BLaER1 treated with 17β-estradiol and CSF1 and Interleukin-3, amounts not matched to agents 10 nM and 100 nM (cell line): Measurements from ENCODE around the gene TNFRSF18.
A peak's percentile ranks its signal among the peaks of the same experiment; 100 is the strongest.
"Not testable (repeated sequence)": the region's sequence is repeated elsewhere in the genome, so short reads cannot be mapped to it uniquely, and the experiment has no call there.

Source experiments
- H3K27ac ChIP-seq, 11 experiments: shearing (Covaris generic); formaldehyde crosslinking; 2 replicates each; pipeline ENCODE4 v1.8.1; 2022
- H3K27me3 ChIP-seq, 11 experiments: shearing (Covaris generic); formaldehyde crosslinking; 2 replicates each; pipeline ENCODE4 v1.8.1; 2022
- H3K36me3 ChIP-seq, 11 experiments: shearing (Covaris generic); formaldehyde crosslinking; 2 replicates each; pipeline ENCODE4 v1.8.1; 2022
- H3K4me1 ChIP-seq, 10 experiments: shearing (Covaris generic); formaldehyde crosslinking; 2 replicates each; pipeline ENCODE4 v1.8.1; 2022
- H3K4me2 ChIP-seq, 11 experiments: shearing (Covaris generic); formaldehyde crosslinking; 2 replicates each; pipeline ENCODE4 v1.8.1; 2022
- H3K4me3 ChIP-seq, 10 experiments: shearing (Covaris generic); formaldehyde crosslinking; 2 replicates each; pipeline ENCODE4 v1.8.1; 2022
- H3K9ac ChIP-seq, 11 experiments: shearing (Covaris generic); formaldehyde crosslinking; 2 replicates each; pipeline ENCODE4 v1.8.1; 2022
- H3K9me3 ChIP-seq, 11 experiments: shearing (Covaris generic); formaldehyde crosslinking; replicated peaks in 1 of 11; 2 replicates each; pipeline ENCODE4 v1.8.1; 2022
- H4K20me1 ChIP-seq, 11 experiments: shearing (Covaris generic); formaldehyde crosslinking; 2 replicates each; pipeline ENCODE4 v1.8.1; 2022
- Cebpa-rat ChIP-seq, 11 experiments: shearing (Covaris generic); IDR thresholded peaks; 2 replicates each; pipeline ENCODE4 v1.8.1; 2022

The TNFRSF18 gene, protein sequence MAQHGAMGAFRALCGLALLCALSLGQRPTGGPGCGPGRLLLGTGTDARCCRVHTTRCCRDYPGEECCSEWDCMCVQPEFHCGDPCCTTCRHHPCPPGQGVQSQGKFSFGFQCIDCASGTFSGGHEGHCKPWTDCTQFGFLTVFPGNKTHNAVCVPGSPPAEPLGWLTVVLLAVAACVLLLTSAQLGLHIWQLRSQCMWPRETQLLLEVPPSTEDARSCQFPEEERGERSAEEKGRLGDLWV

DNA sequence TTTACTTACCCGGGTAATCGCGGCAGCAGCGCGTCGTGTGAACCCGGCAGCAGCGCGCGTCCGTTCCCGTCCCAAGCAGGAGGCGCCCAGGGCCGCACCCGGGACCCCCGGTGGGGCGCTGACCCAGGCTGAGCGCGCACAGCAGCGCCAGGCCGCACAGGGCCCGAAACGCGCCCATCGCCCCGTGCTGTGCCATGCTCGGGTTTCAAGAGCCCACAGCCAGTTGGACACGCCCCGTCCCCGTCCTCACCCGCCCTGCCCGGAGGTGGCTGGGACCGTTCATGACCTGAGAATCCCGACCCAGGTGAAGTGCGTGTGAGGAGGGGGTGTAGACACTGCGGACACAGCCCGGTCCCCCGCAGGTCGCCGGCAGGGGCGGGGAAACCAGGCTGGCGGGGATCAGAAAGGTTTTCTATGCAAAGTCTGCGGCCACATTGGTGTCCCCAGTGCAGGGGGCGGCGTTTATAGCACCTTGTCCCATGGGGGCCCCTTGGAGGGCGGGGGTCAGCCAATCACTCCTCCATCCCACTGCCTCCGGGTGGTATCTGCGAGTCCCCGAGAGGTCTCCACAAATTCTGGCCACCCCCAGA lies at the start of gene TNFRSF18:
TSS of gene TNFRSF18 (minus strand) at position 217 of the 590 bp plus-strand sequence. CDS start at position 196, 21 bp downstream.
- Histone ChIP-seq H3K9ac (peak within 1 kb of the TSS in 10 of 11 experiments; percentile 21 to 69 (median 56); a peak in 17 of 22 replicates), H3K4me3 (peak within 1 kb of the TSS; percentile 1 to 61 (median 46); a peak in 19 of 20 replicates), H3K36me3 (no peaks in the 10 kb centered on the region)

DNA sequence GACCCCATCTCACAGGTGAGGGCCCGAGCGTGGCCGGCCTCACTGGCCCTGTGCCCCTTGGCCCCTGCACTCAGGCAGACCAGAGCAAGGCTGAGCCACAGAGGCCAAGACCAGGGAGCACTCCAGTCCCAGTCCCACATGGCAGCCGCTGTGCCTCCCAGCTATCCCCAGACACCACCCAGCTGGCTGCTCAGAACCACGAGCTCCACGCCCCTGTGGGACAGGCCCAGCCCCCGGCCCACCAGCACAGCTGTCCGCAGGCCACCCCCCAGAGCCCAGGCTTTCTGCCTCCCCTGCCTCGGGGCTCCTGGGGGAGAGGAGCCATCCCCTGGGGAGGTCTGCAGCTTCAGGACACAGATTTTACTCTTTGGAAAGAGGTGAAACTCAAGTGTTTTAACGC lies 49.2 kb upstream of the TNFRSF18 start:
- Histone ChIP-seq H3K9me3 (peaks cover 0 to 4% (median 0%) of the 10 kb centered on the region in 11 experiments; a peak in 2 of 22 replicates), H4K20me1 (peaks cover 66 to 99% (median 86%) of the 10 kb centered on the region in 11 experiments), H3K36me3 (peaks cover 38 to 71% (median 62%) of the 10 kb centered on the region in 11 experiments), H3K4me2 (peak overlapping the region; percentile 49 to 98 (median 83)), H3K27me3 (no peaks in the 10 kb centered on the region), H3K9ac (peak overlapping the region in 10 of 11 experiments; percentile 2 to 75 (median 50); a peak in 19 of 22 replicates), H3K27ac (peak overlapping the region in 8 of 11 experiments; percentile 40 to 76 (median 60); a peak in 16 of 22 replicates), H3K4me1 (peaks cover 67 to 99% (median 96%) of the 10 kb centered on the region in 10 experiments), H3K4me3 (peak overlapping the region in 3 of 10 experiments; percentile 2 to 23 (median 13); a peak in 4 of 20 replicates)
- TF ChIP-seq Cebpa-rat (IDR thresholded peaks at IDR 0.05), result no peak

More for the DNA sequence above, at the start of gene TNFRSF18:
- peaks cover 22 to 66% (median 39%) of the 10 kb centered on the region in 11 experiments for H3K27me3 ChIP-seq
- no peak for TF ChIP-seq Cebpa-rat (IDR thresholded peaks at IDR 0.05)
- H3K4me2 ChIP-seq, result peak within 1 kb of the TSS; percentile 90 to 99 (median 97)
- peaks cover 0 to 60% (median 36%) of the 10 kb centered on the region in 11 experiments; a peak in 16 of 22 replicates for H4K20me1 ChIP-seq
- H3K27ac ChIP-seq, result peak within 1 kb of the TSS in 2 of 11 experiments; percentile 3 to 18; a peak in 2 of 22 replicates
- peaks cover 63 to 69% (median 66%) of the 10 kb centered on the region in 10 experiments for H3K4me1 ChIP-seq
- no peaks in the 10 kb centered on the region; a peak in 1 of 22 replicates for H3K9me3 ChIP-seq

DNA sequence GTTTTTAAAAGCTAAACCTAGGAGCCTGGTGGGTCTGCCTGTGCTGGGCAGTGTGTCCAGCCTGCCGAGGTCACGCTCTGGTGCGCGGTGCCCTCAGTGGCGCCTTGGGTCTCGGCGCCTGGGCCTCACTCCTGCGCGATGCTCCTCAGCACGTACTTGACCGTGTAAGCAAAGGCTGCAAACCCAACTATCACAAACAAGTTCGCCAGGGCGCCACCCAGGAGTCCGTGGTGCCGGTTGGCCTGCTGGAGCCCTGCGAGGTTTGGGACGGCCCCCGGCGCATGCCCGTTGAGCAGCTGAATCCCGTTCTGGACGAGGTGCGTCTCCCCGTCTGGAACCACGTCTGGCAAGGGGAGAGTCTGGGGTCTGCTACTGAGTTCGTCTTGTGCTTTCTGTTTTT lies 48.7 kb upstream of the TNFRSF18 start:
- Histone ChIP-seq H3K36me3 (peaks cover 38 to 71% (median 62%) of the 10 kb centered on the region in 11 experiments), H3K27me3 (no peaks in the 10 kb centered on the region), H3K9me3 (peaks cover 0 to 4% (median 0%) of the 10 kb centered on the region in 11 experiments; a peak in 2 of 22 replicates), H4K20me1 (peaks cover 66 to 97% (median 86%) of the 10 kb centered on the region in 11 experiments), H3K9ac (peak overlapping the region in 10 of 11 experiments; percentile 2 to 75 (median 50); a peak in 17 of 22 replicates), H3K4me1 (peaks cover 65 to 99% (median 96%) of the 10 kb centered on the region in 10 experiments), H3K27ac (peak overlapping the region in 8 of 11 experiments; percentile 40 to 76 (median 60); a peak in 16 of 22 replicates), H3K4me2 (peak overlapping the region; percentile 49 to 98 (median 83)), H3K4me3 (peak overlapping the region in 3 of 10 experiments; percentile 2 to 23 (median 13); a peak in 3 of 20 replicates)
- TF ChIP-seq Cebpa-rat (IDR thresholded peaks at IDR 0.05), result no peak

DNA sequence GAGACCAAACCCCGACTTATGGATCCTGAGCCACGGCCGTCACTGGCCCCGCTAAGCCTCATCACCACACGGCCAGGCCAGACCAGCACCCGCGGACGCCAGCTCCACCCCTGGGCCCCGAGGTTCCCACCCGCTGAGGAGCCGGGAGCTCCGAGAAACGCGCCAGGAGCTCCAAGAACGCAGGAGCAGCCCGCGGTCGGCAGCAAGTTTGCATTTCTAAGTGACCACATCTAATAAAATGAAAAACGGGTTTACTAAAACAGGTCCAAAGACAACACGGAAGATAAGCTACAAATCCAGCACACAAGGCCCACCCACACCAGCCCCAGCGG lies 48.2 kb upstream of the TNFRSF18 start:
- no peak for TF ChIP-seq Cebpa-rat (IDR thresholded peaks at IDR 0.05)
- Histone ChIP-seq H3K9ac (peak overlapping the region in 7 of 11 experiments; percentile 2 to 75 (median 67); a peak in 10 of 22 replicates), H3K27ac (peak overlapping the region in 6 of 11 experiments; percentile 4 to 76 (median 69); a peak in 8 of 22 replicates), H4K20me1 (peaks cover 64 to 97% (median 83%) of the 10 kb centered on the region in 11 experiments), H3K9me3 (peaks cover 0 to 4% (median 0%) of the 10 kb centered on the region in 11 experiments; a peak in 2 of 22 replicates), H3K27me3 (no peaks in the 10 kb centered on the region), H3K4me3 (0 out of 20 replicates have a peak overlapping the region, but pooled peaks of 1 of the 10 experiments have one; percentile 23), H3K36me3 (peaks cover 38 to 70% (median 62%) of the 10 kb centered on the region in 11 experiments), H3K4me2 (peak overlapping the region; percentile 49 to 98 (median 83); a peak in 21 of 22 replicates), H3K4me1 (peaks cover 64 to 99% (median 95%) of the 10 kb centered on the region in 10 experiments)

DNA sequence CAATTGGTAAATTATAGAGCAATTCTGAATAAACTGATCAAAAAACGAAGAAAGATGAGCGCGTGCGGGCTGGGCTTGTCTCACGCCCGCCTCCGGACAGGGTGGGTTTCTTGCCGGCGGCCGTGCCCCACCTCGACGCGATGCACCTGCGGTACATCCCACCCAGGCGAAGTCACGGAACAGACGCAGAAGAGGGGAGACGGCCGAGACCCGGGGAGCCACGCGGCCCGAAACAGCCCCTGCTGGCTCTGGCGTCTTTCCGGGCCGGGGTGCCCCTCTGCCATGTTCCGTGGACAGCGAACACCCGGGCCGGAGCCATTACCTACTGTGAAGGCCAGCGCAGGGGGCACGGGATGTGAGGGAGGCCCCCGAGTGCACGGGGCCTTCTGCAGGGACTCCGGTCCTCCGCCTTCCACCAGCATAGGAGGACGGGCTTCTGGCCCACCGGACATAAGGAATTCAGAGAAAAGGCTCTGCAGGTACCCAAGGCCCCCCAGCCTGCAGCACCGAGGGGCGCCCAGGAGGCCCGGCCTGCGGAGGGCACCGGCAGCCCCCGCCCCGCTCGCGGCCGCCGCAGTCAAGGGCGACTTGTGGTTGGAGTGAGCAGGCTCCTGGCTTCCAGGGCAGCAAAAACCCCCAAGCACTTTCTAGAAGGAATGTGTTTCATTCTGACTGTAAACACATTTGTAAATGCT lies 47.7 kb upstream of the TNFRSF18 start:
- Histone ChIP-seq H3K9me3 (peaks cover 0 to 4% (median 0%) of the 10 kb centered on the region in 11 experiments; a peak in 2 of 22 replicates), H3K4me3 (no peak overlapping the region), H3K4me2 (peak overlapping the region in 10 of 11 experiments; percentile 56 to 98 (median 85); a peak in 16 of 22 replicates), H3K27me3 (no peaks in the 10 kb centered on the region), H3K36me3 (peaks cover 38 to 65% (median 59%) of the 10 kb centered on the region in 11 experiments), H3K9ac (peak overlapping the region in 5 of 11 experiments; percentile 6 to 75 (median 69); a peak in 7 of 22 replicates), H3K4me1 (peaks cover 61 to 97% (median 93%) of the 10 kb centered on the region in 10 experiments), H3K27ac (peak overlapping the region in 5 of 11 experiments; percentile 4 to 76 (median 72); a peak in 4 of 22 replicates), H4K20me1 (peaks cover 63 to 95% (median 79%) of the 10 kb centered on the region in 11 experiments)
- TF ChIP-seq Cebpa-rat (IDR thresholded peaks at IDR 0.05), result no peak

DNA sequence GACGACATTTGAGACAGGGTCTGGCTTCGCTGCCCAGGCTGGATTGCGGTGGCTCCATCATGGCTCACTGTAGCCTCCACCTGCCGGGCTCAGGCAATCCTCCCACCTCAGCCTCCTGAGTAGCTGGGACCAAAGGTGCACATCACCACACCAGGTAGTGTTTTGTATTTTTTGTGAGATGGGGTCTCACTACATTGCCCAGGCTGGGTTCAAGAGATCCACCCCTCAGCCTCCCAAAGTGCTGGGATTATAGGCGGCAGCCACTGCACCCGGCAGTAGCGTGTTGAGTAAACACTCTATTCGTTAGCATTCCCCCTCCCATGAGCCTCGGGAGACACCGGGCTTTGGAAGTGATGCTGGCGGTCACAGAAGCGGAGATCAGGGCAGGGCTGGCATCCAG lies 46.9 kb upstream of the TNFRSF18 start:
- Histone ChIP-seq H3K9me3 (peaks cover 0 to 4% (median 0%) of the 10 kb centered on the region in 11 experiments; a peak in 2 of 22 replicates), H3K27ac (no peak overlapping the region), H3K36me3 (peaks cover 34 to 57% (median 51%) of the 10 kb centered on the region in 11 experiments), H3K4me2 (peak overlapping the region in 6 of 11 experiments; percentile 29 to 88 (median 46); a peak in 7 of 22 replicates), H4K20me1 (peaks cover 57 to 89% (median 73%) of the 10 kb centered on the region in 11 experiments), H3K9ac (no peak overlapping the region), H3K4me3 (no peak overlapping the region), H3K27me3 (peaks cover 1 to 4% (median 3%) of the 10 kb centered on the region in 11 experiments; a peak in 21 of 22 replicates), H3K4me1 (peaks cover 53 to 89% (median 85%) of the 10 kb centered on the region in 10 experiments)
- no peak for TF ChIP-seq Cebpa-rat (IDR thresholded peaks at IDR 0.05)

DNA sequence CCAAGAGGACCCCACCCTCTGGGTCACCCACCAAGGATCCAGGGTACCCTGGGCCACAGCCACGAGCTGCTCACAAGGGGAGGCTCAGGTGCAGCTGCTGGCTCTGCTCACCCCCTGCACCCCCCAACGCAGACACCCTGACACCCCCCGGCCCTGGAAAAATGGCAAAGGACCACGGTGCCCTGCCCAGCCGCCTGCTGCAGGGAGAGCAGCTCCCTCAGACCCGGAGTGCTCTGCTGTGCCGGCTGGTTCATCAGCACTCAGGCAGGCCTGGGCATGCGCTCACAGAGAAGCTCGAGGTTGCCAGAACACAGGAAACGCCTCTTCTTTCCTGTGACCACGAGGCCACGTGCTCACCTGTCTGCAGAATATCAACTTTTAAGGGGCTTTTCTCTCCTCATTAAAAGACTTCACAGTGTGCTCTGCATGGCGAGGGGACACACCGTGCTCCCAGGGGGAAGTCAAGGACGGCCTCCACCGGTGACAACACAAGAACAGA lies 44.4 kb upstream of the TNFRSF18 start:
- peaks cover 26 to 29% (median 28%) of the 10 kb centered on the region in 11 experiments for H3K27me3 ChIP-seq
- peak overlapping the region in 10 of 11 experiments; percentile 1 to 66 (median 46); a peak in 18 of 22 replicates for H3K9ac ChIP-seq
- TF ChIP-seq Cebpa-rat (IDR thresholded peaks at IDR 0.05), result no peak
- no peaks in the 10 kb centered on the region for H3K9me3 ChIP-seq
- peaks cover 25 to 41% (median 37%) of the 10 kb centered on the region in 11 experiments for H3K36me3 ChIP-seq
- peak overlapping the region; percentile 74 to 99 (median 86) for H3K4me2 ChIP-seq
- H3K27ac ChIP-seq, result peak overlapping the region in 8 of 11 experiments; percentile 12 to 74 (median 44); a peak in 11 of 22 replicates
- peaks cover 71 to 91% (median 82%) of the 10 kb centered on the region in 11 experiments for H4K20me1 ChIP-seq
- peaks cover 31 to 83% (median 66%) of the 10 kb centered on the region in 10 experiments for H3K4me1 ChIP-seq
- peak overlapping the region in 2 of 10 experiments; percentile 19 to 29; a peak in 2 of 20 replicates for H3K4me3 ChIP-seq

DNA sequence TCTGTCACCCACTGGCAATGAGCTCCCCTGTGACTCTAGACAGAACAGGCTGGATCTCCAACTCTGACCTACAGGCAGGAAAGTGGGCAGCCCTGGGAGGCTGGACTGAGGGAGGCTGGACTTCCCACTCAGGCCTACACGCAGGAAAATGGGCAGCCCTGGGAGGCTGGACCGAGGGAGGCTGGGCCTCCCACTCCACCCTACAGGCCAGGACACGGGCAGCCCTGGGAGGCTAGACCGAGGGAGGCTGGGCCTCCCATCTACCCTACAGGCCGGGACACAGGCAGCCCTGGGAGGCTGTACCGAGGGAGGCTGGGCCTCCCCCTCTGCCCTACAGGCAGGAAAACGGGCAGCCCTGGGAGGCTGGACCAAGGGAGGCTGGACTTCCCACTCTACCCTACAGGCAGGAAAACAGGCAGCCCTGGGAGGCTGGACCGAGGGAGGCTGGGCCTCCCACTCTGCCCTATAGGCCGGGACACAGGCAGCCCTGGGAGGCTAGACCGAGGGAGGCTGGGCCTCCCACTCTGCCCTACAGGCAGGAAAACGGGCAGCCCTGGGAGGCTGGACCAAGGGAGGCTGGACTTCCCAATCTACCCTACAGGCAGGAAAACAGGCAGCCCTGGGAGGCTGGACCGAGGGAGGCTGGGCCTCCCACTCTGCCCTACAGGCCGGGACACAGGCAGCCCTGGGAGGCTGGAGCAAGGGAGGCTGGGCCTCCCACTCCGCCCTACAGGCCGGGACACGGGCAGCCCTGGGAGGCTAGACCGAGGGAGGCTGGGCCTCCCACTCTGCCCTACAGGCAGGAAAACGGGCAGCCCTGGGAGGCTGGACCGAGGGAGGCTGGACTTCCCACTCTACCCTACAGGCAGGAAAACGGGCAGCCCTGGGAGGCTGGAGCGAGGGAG lies 41.9 kb upstream of the TNFRSF18 start:
- not testable (repeated sequence) for H3K9ac ChIP-seq
- peaks cover 50 to 84% (median 70%) of the 10 kb centered on the region in 11 experiments; a peak in 21 of 22 replicates for H4K20me1 ChIP-seq

More for the DNA sequence above, 41.9 kb upstream of the TNFRSF18 start:
- H3K36me3 ChIP-seq, result peaks cover 5 to 18% (median 11%) of the 10 kb centered on the region in 11 experiments; a peak in 20 of 22 replicates
- H3K4me3 ChIP-seq, H3K27ac ChIP-seq, H3K9me3 ChIP-seq, H3K4me2 ChIP-seq: not testable (repeated sequence)
- peaks cover 34 to 48% (median 45%) of the 10 kb centered on the region in 11 experiments for H3K27me3 ChIP-seq
- H3K4me1 ChIP-seq, result peaks cover 17 to 73% (median 50%) of the 10 kb centered on the region in 10 experiments
